WTC11 (cell line): ENCODE data around the gene MYOD1. TPM values are rescaled to one million over a fixed set of nuclear protein-coding genes. Genes with fewer than 3 reads are reported as not detected.

Source experiments
- ATAC-seq: fragments of 200-7000 bp; cut with Tn5 transposase; 2 replicates; pipeline ENCODE4 v1.10.0; 2021; ENCODE audit warnings: mild to moderate bottlenecking, moderate library complexity
- CTCF ChIA-PET: fragments of 300-600 bp; sonication (Branson Sonifier 250); formaldehyde crosslinking; loops from one replicate; lab custom pipeline; 2021; ENCODE audit warnings: antibody characterized with exemption; lab: Charles Lee
- POLR2A ChIA-PET: fragments of 350-600 bp; sonication (Branson Sonifier 250); formaldehyde crosslinking; loops from one replicate; lab custom pipeline; 2021; ENCODE audit warnings: antibody characterized with exemption; lab: Charles Lee
- DNase-seq: peaks from one replicate; pipeline ENCODE4 v3.0.0; 2021; ENCODE audit warnings: low spot score
- H3K27ac Mint-ChIP-seq: 2 replicates; pipeline ENCODE4 v1.8.0; 2021; ENCODE audit warnings: mixed read lengths
- H3K27me3 Mint-ChIP-seq: 2 replicates; pipeline ENCODE4 v1.8.0; 2021; ENCODE audit warnings: low read depth, mild to moderate bottlenecking, moderate library complexity, mixed read lengths
- H3K36me3 Mint-ChIP-seq: 2 replicates; pipeline ENCODE4 v1.8.0; 2021; ENCODE audit warnings: mixed read lengths
- H3K4me1 Mint-ChIP-seq: 2 replicates; pipeline ENCODE4 v1.8.0; 2022; ENCODE audit warnings: mixed read lengths
- H3K4me3 Mint-ChIP-seq: 2 replicates; pipeline ENCODE4 v1.8.0; 2021; ENCODE audit warnings: mild to moderate bottlenecking, moderate library complexity, mixed read lengths
- H3K9me3 Mint-ChIP-seq: 2 replicates; pipeline ENCODE4 v1.8.0; 2021; ENCODE audit warnings: mixed read lengths
- ATF1 ChIP-seq: sonication (generic); formaldehyde crosslinking; IDR thresholded peaks from 2 replicates; pipeline ENCODE4 v1.8.1; 2023; ENCODE audit warnings: mild to moderate bottlenecking, moderate library complexity, missing genetic modification reagents
- CBFB ChIP-seq: sonication (generic); formaldehyde crosslinking; IDR thresholded peaks from 2 replicates; pipeline ENCODE4 v1.8.1; 2022; ENCODE audit warnings: mild to moderate bottlenecking, low read depth, missing genetic modification reagents
- FOXP1 ChIP-seq: sonication (generic); formaldehyde crosslinking; IDR thresholded peaks from 2 replicates; pipeline ENCODE4 v1.8.0; 2022; ENCODE audit warnings: missing genetic modification reagents, mild to moderate bottlenecking, moderate library complexity, borderline replicate concordance
- JAZF1 ChIP-seq: fragments of 250-450 bp; sonication (Bioruptor Pico); IDR thresholded peaks from 2 replicates; pipeline ENCODE4 v1.9.0; 2021; ENCODE audit warnings: moderate library complexity, mild to moderate bottlenecking, inconsistent platforms
- JUN ChIP-seq: sonication (generic); formaldehyde crosslinking; IDR thresholded peaks from 2 replicates; pipeline ENCODE4 v1.8.0; 2023; ENCODE audit warnings: mild to moderate bottlenecking, missing genetic modification reagents
- KAT7 ChIP-seq: sonication (generic); formaldehyde crosslinking; IDR thresholded peaks from 2 replicates; pipeline ENCODE4 v1.8.1; 2023; ENCODE audit warnings: missing genetic modification reagents, mild to moderate bottlenecking, borderline replicate concordance
- NR3C1 ChIP-seq: sonication (generic); formaldehyde crosslinking; conservative IDR thresholded peaks from 2 replicates; pipeline ENCODE4 v1.8.1; 2023; ENCODE audit warnings: low read depth, mild to moderate bottlenecking, missing genetic modification reagents
- PRRX2 ChIP-seq: fragments of 250-450 bp; sonication (Bioruptor Pico); IDR thresholded peaks from 2 replicates; pipeline ENCODE4 v1.8.0; 2021; ENCODE audit warnings: mild to moderate bottlenecking
- SMAD3 ChIP-seq: sonication (generic); formaldehyde crosslinking; IDR thresholded peaks from 2 replicates; pipeline ENCODE4 v1.8.0; 2022; ENCODE audit warnings: missing genetic modification reagents, mild to moderate bottlenecking, borderline replicate concordance
- TEAD1 ChIP-seq: sonication (generic); formaldehyde crosslinking; IDR thresholded peaks from 2 replicates; pipeline ENCODE4 v1.8.0; 2022; ENCODE audit warnings: mild to moderate bottlenecking, missing genetic modification reagents
- total RNA-seq: library from RNA; stranded (reverse); gene quantifications from 3 replicates; pipeline ENCODE4 v1.2.3, GENCODE V29; 2021
- TF ChIP-seq, protein P1 (sequence below): fragments of 250-450 bp; sonication (Bioruptor Pico); IDR thresholded peaks from 2 replicates; pipeline ENCODE4 v1.8.0; 2021; ENCODE audit warnings: mild to moderate bottlenecking
- TF ChIP-seq, protein P2 (sequence below): sonication (generic); formaldehyde crosslinking; IDR thresholded peaks from 2 replicates; pipeline ENCODE4 v1.8.0; 2022; ENCODE audit warnings: mild to moderate bottlenecking, missing genetic modification reagents
- TF ChIP-seq, protein P3 (sequence below): sonication (generic); formaldehyde crosslinking; IDR thresholded peaks from 2 replicates; pipeline ENCODE4 v1.8.1; 2023; ENCODE audit warnings: mild to moderate bottlenecking, missing genetic modification reagents
- TF ChIP-seq, protein P4 (sequence below): sonication (generic); formaldehyde crosslinking; IDR thresholded peaks from 2 replicates; pipeline ENCODE4 v1.8.1; 2022; ENCODE audit warnings: missing genetic modification reagents, borderline replicate concordance
- TF ChIP-seq, protein P5 (sequence below): sonication (generic); formaldehyde crosslinking; IDR thresholded peaks from 2 replicates; pipeline ENCODE4 v1.8.1; 2023; ENCODE audit warnings: mild to moderate bottlenecking, missing genetic modification reagents, borderline replicate concordance

The MYOD1 gene
- total RNA-seq, 1 experiment from 2014 or later, result not detected

DNA sequence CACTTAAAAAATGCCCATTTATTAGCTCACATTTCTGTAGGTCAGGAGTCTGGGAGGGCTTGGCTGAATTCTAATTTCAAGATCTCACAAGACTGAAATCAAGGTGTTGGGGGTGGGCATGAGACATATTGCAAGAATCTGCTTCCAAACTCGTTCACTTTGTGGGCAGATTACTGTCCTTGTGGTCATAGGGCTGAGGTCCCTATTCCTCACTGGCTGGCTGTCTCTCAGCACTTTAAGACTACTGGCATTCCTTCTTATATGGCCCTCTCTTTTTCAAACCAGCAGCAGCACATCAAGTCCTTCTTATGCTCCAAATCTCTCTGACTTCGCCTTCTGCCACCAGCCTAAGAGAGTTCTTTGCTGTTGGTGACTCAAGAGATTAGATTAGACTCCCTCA lies 27.8 kb upstream of the MYOD1 start:
- peaks cover 4% of the 10 kb centered on the region; the same call in 1 of the 2 replicates for H3K4me1 Mint-ChIP-seq
- no peaks in the 10 kb centered on the region for H3K9me3 Mint-ChIP-seq
- CTCF ChIA-PET, result no interaction called here
- no peak overlapping the region for H3K4me3 Mint-ChIP-seq
- no peak overlapping the region for H3K27ac Mint-ChIP-seq
- H3K27me3 Mint-ChIP-seq, result peaks cover 43% of the 10 kb centered on the region
- no peaks in the 10 kb centered on the region for H3K36me3 Mint-ChIP-seq
- ATAC-seq (no peak), DNase-seq (no peak)
- POLR2A ChIA-PET, result no interaction called here
- TF ChIP-seq, protein P1, sequence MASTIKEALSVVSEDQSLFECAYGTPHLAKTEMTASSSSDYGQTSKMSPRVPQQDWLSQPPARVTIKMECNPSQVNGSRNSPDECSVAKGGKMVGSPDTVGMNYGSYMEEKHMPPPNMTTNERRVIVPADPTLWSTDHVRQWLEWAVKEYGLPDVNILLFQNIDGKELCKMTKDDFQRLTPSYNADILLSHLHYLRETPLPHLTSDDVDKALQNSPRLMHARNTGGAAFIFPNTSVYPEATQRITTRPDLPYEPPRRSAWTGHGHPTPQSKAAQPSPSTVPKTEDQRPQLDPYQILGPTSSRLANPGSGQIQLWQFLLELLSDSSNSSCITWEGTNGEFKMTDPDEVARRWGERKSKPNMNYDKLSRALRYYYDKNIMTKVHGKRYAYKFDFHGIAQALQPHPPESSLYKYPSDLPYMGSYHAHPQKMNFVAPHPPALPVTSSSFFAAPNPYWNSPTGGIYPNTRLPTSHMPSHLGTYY (CRISPR knock-in tag), result no peak
- no peak for TF ChIP-seq JAZF1 (CRISPR knock-in tag)
- TF ChIP-seq, protein P2, sequence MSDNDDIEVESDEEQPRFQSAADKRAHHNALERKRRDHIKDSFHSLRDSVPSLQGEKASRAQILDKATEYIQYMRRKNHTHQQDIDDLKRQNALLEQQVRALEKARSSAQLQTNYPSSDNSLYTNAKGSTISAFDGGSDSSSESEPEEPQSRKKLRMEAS (CRISPR knock-in tag), result no peak

DNA sequence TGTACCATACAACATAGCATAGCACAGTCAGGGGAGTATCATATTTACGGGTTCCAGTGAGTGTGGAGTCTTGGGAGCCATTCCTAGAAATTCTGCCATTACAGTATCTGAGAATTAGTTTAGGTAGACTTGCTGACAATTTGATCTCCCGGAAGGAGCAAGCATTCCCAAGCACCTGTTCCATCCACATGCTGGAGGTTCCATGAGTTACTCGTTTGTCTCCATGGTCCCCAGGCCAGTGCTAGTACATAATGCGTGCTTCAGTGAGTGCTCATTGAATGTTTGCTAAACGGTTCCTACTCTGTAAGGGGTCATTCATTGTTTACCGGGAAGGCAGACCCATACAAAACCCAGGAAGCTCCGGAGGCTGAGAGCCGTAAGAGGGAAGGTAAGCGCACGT lies 27.4 kb upstream of the MYOD1 start:
- no peaks in the 10 kb centered on the region for H3K36me3 Mint-ChIP-seq
- no peak for TF ChIP-seq KAT7 (CRISPR knock-in tag)
- TF ChIP-seq, protein P3, sequence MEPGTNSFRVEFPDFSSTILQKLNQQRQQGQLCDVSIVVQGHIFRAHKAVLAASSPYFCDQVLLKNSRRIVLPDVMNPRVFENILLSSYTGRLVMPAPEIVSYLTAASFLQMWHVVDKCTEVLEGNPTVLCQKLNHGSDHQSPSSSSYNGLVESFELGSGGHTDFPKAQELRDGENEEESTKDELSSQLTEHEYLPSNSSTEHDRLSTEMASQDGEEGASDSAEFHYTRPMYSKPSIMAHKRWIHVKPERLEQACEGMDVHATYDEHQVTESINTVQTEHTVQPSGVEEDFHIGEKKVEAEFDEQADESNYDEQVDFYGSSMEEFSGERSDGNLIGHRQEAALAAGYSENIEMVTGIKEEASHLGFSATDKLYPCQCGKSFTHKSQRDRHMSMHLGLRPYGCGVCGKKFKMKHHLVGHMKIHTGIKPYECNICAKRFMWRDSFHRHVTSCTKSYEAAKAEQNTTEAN (CRISPR knock-in tag), result no peak
- no peak for TF ChIP-seq FOXP1 (CRISPR knock-in tag)
- no peak for TF ChIP-seq JAZF1 (CRISPR knock-in tag)
- no peak for TF ChIP-seq PRRX2
- TF ChIP-seq, protein P4, sequence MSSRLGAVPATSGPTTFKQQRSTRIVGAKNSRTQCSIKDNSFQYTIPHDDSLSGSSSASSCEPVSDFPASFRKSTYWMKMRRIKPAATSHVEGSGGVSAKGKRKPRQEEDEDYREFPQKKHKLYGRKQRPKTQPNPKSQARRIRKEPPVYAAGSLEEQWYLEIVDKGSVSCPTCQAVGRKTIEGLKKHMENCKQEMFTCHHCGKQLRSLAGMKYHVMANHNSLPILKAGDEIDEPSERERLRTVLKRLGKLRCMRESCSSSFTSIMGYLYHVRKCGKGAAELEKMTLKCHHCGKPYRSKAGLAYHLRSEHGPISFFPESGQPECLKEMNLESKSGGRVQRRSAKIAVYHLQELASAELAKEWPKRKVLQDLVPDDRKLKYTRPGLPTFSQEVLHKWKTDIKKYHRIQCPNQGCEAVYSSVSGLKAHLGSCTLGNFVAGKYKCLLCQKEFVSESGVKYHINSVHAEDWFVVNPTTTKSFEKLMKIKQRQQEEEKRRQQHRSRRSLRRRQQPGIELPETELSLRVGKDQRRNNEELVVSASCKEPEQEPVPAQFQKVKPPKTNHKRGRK, result no peak
- no peak for TF ChIP-seq ATF1 (CRISPR knock-in tag)
- no peak for TF ChIP-seq NR3C1 (CRISPR knock-in tag)
- TF ChIP-seq CBFB (CRISPR knock-in tag), result no peak
- no peak for TF ChIP-seq TEAD1 (CRISPR knock-in tag)
- TF ChIP-seq JUN (CRISPR knock-in tag), result no peak
- TF ChIP-seq SMAD3 (CRISPR knock-in tag), result no peak
- TF ChIP-seq, protein P5, sequence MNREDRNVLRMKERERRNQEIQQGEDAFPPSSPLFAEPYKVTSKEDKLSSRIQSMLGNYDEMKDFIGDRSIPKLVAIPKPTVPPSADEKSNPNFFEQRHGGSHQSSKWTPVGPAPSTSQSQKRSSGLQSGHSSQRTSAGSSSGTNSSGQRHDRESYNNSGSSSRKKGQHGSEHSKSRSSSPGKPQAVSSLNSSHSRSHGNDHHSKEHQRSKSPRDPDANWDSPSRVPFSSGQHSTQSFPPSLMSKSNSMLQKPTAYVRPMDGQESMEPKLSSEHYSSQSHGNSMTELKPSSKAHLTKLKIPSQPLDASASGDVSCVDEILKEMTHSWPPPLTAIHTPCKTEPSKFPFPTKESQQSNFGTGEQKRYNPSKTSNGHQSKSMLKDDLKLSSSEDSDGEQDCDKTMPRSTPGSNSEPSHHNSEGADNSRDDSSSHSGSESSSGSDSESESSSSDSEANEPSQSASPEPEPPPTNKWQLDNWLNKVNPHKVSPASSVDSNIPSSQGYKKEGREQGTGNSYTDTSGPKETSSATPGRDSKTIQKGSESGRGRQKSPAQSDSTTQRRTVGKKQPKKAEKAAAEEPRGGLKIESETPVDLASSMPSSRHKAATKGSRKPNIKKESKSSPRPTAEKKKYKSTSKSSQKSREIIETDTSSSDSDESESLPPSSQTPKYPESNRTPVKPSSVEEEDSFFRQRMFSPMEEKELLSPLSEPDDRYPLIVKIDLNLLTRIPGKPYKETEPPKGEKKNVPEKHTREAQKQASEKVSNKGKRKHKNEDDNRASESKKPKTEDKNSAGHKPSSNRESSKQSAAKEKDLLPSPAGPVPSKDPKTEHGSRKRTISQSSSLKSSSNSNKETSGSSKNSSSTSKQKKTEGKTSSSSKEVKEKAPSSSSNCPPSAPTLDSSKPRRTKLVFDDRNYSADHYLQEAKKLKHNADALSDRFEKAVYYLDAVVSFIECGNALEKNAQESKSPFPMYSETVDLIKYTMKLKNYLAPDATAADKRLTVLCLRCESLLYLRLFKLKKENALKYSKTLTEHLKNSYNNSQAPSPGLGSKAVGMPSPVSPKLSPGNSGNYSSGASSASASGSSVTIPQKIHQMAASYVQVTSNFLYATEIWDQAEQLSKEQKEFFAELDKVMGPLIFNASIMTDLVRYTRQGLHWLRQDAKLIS, result no peak
- H3K27ac Mint-ChIP-seq, result no peak overlapping the region
- no peaks in the 10 kb centered on the region for H3K9me3 Mint-ChIP-seq
- H3K4me1 Mint-ChIP-seq, result peaks cover 4% of the 10 kb centered on the region; the same call in 1 of the 2 replicates
- H3K27me3 Mint-ChIP-seq, result peaks cover 47% of the 10 kb centered on the region
- ChIA-PET POLR2A (no interaction called here), CTCF (interaction anchor here (1.0 to 1.5 kb wide), 2 partner anchors 39 to 281 kb away, joined by 3 to 4 read pairs; no protein-coding TSS in a partner anchor)
- DNase-seq (no peak), ATAC-seq (no peak)
- no peak overlapping the region for H3K4me3 Mint-ChIP-seq
